ENCODE results near the gene TRIM46. TPM values are rescaled to one million over a fixed set of nuclear protein-coding genes. Genes with fewer than 3 reads are reported as not detected.

The TRIM46 gene
- total and polyA plus RNA-seq, 2 of the 13 experiments (the other 11 are each of a cell fraction or from before 2014, with no cell fraction given) = 0.04 to 0.09 TPM

DNA sequence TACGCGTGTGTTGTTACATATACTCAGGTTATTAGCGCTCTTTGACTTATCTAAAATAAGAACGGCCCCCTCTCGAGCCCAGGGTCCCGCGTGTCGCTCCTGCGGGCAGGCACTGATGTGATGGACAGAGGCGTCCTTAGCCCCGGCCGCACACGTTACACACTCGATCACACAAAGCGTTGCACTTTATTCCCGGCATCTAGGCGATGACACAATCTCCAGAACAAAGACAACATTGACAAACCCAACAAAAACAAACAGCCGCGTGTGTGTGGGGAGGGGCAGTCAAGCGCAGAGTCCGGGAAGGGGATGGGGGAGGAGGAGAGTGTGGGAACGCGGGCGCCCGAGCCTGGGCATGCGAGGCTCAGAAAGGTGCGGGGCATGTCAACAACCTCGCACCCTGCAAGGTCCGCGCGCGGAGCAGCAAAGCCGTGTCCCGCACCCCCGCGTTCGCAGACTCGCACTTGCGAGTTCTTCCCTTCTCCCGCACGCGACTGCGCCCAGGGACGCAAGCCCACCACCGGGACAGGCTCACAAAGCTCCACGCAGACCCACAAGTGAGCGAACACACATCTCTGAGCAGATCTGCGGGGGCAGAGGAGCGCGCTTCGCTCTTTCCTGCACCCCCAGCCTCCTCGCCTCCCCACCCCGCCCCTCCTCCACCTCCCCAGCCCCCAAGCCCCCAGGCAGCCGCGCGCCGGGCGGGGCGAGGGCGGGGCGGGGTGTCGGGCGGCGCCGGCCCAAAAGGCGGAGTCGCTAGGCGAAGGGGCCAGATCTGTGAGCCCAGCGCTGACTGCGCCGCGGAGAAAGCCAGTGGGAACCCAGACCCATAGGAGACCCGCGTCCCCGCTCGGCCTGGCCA is 46.3 kb upstream of the TRIM46 start, which contains the start of gene EFNA1 (continued):
- TF ChIP-seq ZBTB26 (CRISPR knock-in tag; IDR thresholded peaks at IDR 0.05; ENCODE audit: borderline replicate concordance) = peak; percentile 83
- TF ChIP-seq ZNF512B (CRISPR knock-in tag; IDR thresholded peaks at IDR 0.05; ENCODE audit: borderline replicate concordance) = no peak
- TF ChIP-seq ZNF7 (CRISPR knock-in tag; IDR thresholded peaks at IDR 0.05) = no peak
- TF ChIP-seq ZNF333 (CRISPR knock-in tag; IDR thresholded peaks at IDR 0.05; ENCODE audit: borderline replicate concordance) = peak; percentile 80
- no peak for TF ChIP-seq ZNF20 (CRISPR knock-in tag; IDR thresholded peaks at IDR 0.05)
- no peak; the same call in 1 of the 2 replicates for TF ChIP-seq EED (CRISPR knock-in tag; IDR thresholded peaks at IDR 0.05)
- peak; percentile 18 for TF ChIP-seq CCAR2 (optimal IDR thresholded peaks at IDR 0.05; ENCODE audit: low read depth, low read length)
- peak; percentile 69; the same call in 1 of the 2 replicates for TF ChIP-seq GTF2F1 (IDR thresholded peaks at IDR 0.05; ENCODE audit: low read length)
- no peak for TF ChIP-seq PRDM4 (CRISPR knock-in tag; IDR thresholded peaks at IDR 0.05; ENCODE audit: borderline replicate concordance)
- TF ChIP-seq ZNF781 (CRISPR knock-in tag; IDR thresholded peaks at IDR 0.05; ENCODE audit: borderline replicate concordance, not compliant biosample characterization) = no peak
- TF ChIP-seq ZMYM2 (CRISPR knock-in tag; IDR thresholded peaks at IDR 0.05) = peak; percentile 63; the same call in 1 of the 2 replicates
- peak; percentile 13; the same call in 1 of the 2 replicates for TF ChIP-seq TSC22D2 (CRISPR knock-in tag; IDR thresholded peaks at IDR 0.05; ENCODE audit: borderline replicate concordance)
- TF ChIP-seq RFX5 (IDR thresholded peaks at IDR 0.05; ENCODE audit: low read depth, low read length) = no peak; the same call in 1 of the 2 replicates
- TF ChIP-seq, protein P1, sequence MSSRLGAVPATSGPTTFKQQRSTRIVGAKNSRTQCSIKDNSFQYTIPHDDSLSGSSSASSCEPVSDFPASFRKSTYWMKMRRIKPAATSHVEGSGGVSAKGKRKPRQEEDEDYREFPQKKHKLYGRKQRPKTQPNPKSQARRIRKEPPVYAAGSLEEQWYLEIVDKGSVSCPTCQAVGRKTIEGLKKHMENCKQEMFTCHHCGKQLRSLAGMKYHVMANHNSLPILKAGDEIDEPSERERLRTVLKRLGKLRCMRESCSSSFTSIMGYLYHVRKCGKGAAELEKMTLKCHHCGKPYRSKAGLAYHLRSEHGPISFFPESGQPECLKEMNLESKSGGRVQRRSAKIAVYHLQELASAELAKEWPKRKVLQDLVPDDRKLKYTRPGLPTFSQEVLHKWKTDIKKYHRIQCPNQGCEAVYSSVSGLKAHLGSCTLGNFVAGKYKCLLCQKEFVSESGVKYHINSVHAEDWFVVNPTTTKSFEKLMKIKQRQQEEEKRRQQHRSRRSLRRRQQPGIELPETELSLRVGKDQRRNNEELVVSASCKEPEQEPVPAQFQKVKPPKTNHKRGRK (CRISPR knock-in tag; IDR thresholded peaks at IDR 0.05) = no peak
- 0 out of 2 replicates have a peak, but pooled peaks have one; percentile 27 for TF ChIP-seq PAWR (CRISPR knock-in tag; IDR thresholded peaks at IDR 0.05; ENCODE audit: borderline replicate concordance)
- no peak for TF ChIP-seq ZFYVE20 (CRISPR knock-in tag; IDR thresholded peaks at IDR 0.05; ENCODE audit: borderline replicate concordance, low read depth)
- no peak; the same call in 1 of the 2 replicates for TF ChIP-seq ZBTB38 (CRISPR knock-in tag; IDR thresholded peaks at IDR 0.05)
- TF ChIP-seq ATF5 (CRISPR knock-in tag; IDR thresholded peaks at IDR 0.05; ENCODE audit: low read depth) = no peak
- TF ChIP-seq RBM39 (IDR thresholded peaks at IDR 0.05; ENCODE audit: low read depth, low read length, poor library complexity, severe bottlenecking) = no peak
